ENCODE measurements around the gene ACYP1. TPM values are rescaled to one million over a fixed set of nuclear protein-coding genes. Genes with fewer than 3 reads are reported as not detected.

Gene ACYP1
- total and polyA plus RNA-seq, 2 donors (not counting 1 experiment from before 2014, with no cell fraction given) = 13.7 to 14.5 TPM

GRCh38 chr14:75025876-75026275 is 37.9 kb downstream of the ACYP1 start:
- Histone ChIP-seq H3K9me3 (ENCODE audit: control insufficient read depth, insufficient read depth, low read depth, low read length) (no peaks in the 10 kb centered on the region), H3K36me3 (ENCODE audit: control insufficient read depth, insufficient read depth, low read length) (peaks cover 5% of the 10 kb centered on the region), H2AFZ (ENCODE audit: low read length) (no peak overlapping the region), H3K9ac (ENCODE audit: insufficient read depth, low read length) (no peak overlapping the region), H3K27me3 (ENCODE audit: control insufficient read depth, insufficient read depth, low read length) (no peaks in the 10 kb centered on the region), H4K20me1 (ENCODE audit: control insufficient read depth, extremely low read depth, insufficient read depth, low read length) (no peaks in the 10 kb centered on the region), H3K27ac (ENCODE audit: insufficient read depth, low read length) (no peak overlapping the region), H3K4me3 (replicated peaks in 1 of 4; ENCODE audit: control extremely low read depth in 1 of 4, insufficient read depth in 1 of 4, low read depth in 3 of 4, low read length in 4 of 4) (no peak overlapping the region), H3K4me2 (ENCODE audit: extremely low read depth, insufficient read depth, low read length) (no peak overlapping the region), H3K79me2 (ENCODE audit: control insufficient read depth, insufficient read depth, low read length) (no peaks in the 10 kb centered on the region), H3K4me1 (ENCODE audit: control insufficient read depth, extremely low read depth, insufficient read depth, low read length) (no peaks in the 10 kb centered on the region)
- TF ChIP-seq EZH2 (IDR thresholded peaks at IDR 0.05; ENCODE audit: low read length, missing control alignments) (no peak), CTCF (conservative IDR thresholded peaks at IDR 0.05 in 1 of 2, IDR thresholded peaks at IDR 0.05 in 1 of 2; ENCODE audit: low read depth in 1 of 2, low read length in 2 of 2) (no peak)
- no peak for DNase-seq (ENCODE audit: low read depth in 2 of 2)

DNA sequence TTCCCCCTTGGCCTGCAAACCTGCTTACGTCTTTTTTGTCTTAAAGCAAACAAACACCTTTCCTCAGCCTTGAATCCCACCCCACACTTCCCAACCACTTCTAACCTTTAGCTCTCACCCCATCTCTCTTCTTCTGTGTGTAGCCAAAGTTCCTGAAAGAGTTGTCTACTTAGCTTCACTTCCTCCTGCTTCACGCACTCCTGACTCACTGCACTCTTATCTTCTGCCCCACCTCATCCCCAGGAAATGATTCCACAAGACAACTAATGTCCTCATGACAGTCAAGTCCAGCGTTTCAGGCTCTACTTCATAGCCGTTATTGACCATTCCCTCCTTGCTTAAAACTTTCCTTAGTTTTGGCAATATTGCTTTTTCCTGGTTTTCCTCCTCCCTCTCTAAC is 38.7 kb downstream of the ACYP1 start:
- Histone ChIP-seq H3K36me3 (ENCODE audit: control insufficient read depth, insufficient read depth, low read length) (peaks cover 5% of the 10 kb centered on the region), H3K9ac (ENCODE audit: insufficient read depth, low read length) (no peak overlapping the region), H3K4me1 (ENCODE audit: control insufficient read depth, extremely low read depth, insufficient read depth, low read length) (no peaks in the 10 kb centered on the region), H3K4me3 (replicated peaks in 1 of 4; ENCODE audit: control extremely low read depth in 1 of 4, insufficient read depth in 1 of 4, low read depth in 3 of 4, low read length in 4 of 4) (no peak overlapping the region), H3K27me3 (ENCODE audit: control insufficient read depth, insufficient read depth, low read length) (no peaks in the 10 kb centered on the region), H3K27ac (ENCODE audit: insufficient read depth, low read length) (no peak overlapping the region), H2AFZ (ENCODE audit: low read length) (no peak overlapping the region), H3K79me2 (ENCODE audit: control insufficient read depth, insufficient read depth, low read length) (no peaks in the 10 kb centered on the region), H4K20me1 (ENCODE audit: control insufficient read depth, extremely low read depth, insufficient read depth, low read length) (no peaks in the 10 kb centered on the region), H3K4me2 (ENCODE audit: extremely low read depth, insufficient read depth, low read length) (no peak overlapping the region), H3K9me3 (ENCODE audit: control insufficient read depth, insufficient read depth, low read depth, low read length) (no peaks in the 10 kb centered on the region)
- no peak for TF ChIP-seq CTCF (conservative IDR thresholded peaks at IDR 0.05 in 1 of 2, IDR thresholded peaks at IDR 0.05 in 1 of 2; ENCODE audit: low read depth in 1 of 2, low read length in 2 of 2)
- no peak for TF ChIP-seq EZH2 (IDR thresholded peaks at IDR 0.05; ENCODE audit: low read length, missing control alignments)
- DNase-seq (ENCODE audit: low read depth in 2 of 2) = peak in 1 of 2 donors; percentile 52

DNA sequence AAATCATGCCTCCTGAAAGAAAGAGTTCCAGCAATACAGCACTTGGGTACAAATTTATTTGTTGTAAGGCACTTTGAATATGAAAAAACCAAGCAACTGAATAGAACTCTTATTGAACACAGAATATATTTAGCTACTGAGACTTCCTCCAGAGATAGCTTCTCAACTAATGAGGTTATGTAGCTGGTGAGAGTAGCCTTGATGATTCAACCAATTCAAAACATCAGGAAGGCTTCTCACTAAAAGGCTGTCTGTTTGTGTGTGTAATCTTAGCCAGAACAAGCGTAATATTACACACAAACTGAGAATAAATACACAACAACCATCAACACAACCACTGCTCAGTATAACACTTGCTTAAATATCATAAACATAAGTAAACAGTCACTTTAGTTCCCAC is 40.7 kb downstream of the ACYP1 start:
- H3K36me3 ChIP-seq (ENCODE audit: control insufficient read depth, insufficient read depth, low read length) = peaks cover 9% of the 10 kb centered on the region
- no peak overlapping the region for H2AFZ ChIP-seq (ENCODE audit: low read length)
- H4K20me1 ChIP-seq (ENCODE audit: control insufficient read depth, extremely low read depth, insufficient read depth, low read length) = no peaks in the 10 kb centered on the region
- H3K27me3 ChIP-seq (ENCODE audit: control insufficient read depth, insufficient read depth, low read length) = no peaks in the 10 kb centered on the region
- no peaks in the 10 kb centered on the region for H3K79me2 ChIP-seq (ENCODE audit: control insufficient read depth, insufficient read depth, low read length)
- no peak overlapping the region for H3K4me3 ChIP-seq (replicated peaks in 1 of 4; ENCODE audit: control extremely low read depth in 1 of 4, insufficient read depth in 1 of 4, low read depth in 3 of 4, low read length in 4 of 4)
- DNase-seq (ENCODE audit: low read depth in 2 of 2) = no peak
- H3K4me2 ChIP-seq (ENCODE audit: extremely low read depth, insufficient read depth, low read length) = no peak overlapping the region
- H3K9ac ChIP-seq (ENCODE audit: insufficient read depth, low read length) = no peak overlapping the region
- H3K27ac ChIP-seq (ENCODE audit: insufficient read depth, low read length) = no peak overlapping the region
- no peaks in the 10 kb centered on the region for H3K9me3 ChIP-seq (ENCODE audit: control insufficient read depth, insufficient read depth, low read depth, low read length)
- TF ChIP-seq CTCF (conservative IDR thresholded peaks at IDR 0.05 in 1 of 2, IDR thresholded peaks at IDR 0.05 in 1 of 2; ENCODE audit: low read depth in 1 of 2, low read length in 2 of 2) (no peak), EZH2 (IDR thresholded peaks at IDR 0.05; ENCODE audit: low read length, missing control alignments) (no peak)
- H3K4me1 ChIP-seq (ENCODE audit: control insufficient read depth, extremely low read depth, insufficient read depth, low read length) = no peaks in the 10 kb centered on the region

All from fibroblast of lung (primary cell).